ENCODE data around the gene APLNR. TPM values are rescaled to one million over a fixed set of nuclear protein-coding genes. Genes with fewer than 3 reads are reported as not detected.

APLNR gene
- total RNA-seq, 2 donors from 2014 or later: 1.8 to 4.3 TPM

DNA sequence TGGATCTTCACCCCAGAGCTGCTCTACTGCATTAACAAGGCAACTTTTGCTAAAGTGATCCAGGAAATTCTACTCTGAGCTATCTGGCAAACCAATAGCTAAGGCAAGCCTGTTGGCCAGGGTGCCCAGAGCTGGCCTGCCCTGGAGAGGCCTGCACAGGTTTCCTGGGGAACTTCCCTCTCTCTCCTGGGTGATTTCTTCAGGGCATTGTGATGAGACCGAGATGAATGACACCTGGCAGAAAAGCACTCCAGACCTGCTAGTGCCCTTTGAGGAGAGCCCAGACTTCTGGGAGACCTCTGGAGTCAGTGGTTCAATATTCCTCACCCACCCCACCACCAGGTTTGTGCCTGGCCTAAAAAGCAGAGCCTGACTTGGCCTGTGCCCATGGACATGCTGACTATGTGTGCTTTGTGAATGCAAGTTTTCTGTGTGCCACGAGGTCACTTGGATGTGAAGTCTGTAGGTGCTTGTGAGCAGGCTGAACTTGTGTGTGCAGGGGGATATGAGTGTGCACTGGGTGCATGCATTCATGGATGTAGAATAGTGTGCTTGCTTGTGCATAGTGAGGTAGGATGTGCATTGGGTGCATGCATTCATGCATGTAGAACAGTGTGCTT is 4.4 kb upstream of the APLNR start:
- TF ChIP-seq, protein P1, sequence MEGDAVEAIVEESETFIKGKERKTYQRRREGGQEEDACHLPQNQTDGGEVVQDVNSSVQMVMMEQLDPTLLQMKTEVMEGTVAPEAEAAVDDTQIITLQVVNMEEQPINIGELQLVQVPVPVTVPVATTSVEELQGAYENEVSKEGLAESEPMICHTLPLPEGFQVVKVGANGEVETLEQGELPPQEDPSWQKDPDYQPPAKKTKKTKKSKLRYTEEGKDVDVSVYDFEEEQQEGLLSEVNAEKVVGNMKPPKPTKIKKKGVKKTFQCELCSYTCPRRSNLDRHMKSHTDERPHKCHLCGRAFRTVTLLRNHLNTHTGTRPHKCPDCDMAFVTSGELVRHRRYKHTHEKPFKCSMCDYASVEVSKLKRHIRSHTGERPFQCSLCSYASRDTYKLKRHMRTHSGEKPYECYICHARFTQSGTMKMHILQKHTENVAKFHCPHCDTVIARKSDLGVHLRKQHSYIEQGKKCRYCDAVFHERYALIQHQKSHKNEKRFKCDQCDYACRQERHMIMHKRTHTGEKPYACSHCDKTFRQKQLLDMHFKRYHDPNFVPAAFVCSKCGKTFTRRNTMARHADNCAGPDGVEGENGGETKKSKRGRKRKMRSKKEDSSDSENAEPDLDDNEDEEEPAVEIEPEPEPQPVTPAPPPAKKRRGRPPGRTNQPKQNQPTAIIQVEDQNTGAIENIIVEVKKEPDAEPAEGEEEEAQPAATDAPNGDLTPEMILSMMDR (IDR thresholded peaks at IDR 0.05): no peak
- no peaks in the 10 kb centered on the region for H3K27me3 ChIP-seq (replicated peaks; ENCODE audit: insufficient read depth)
- H3K4me1 ChIP-seq (ENCODE audit: control insufficient read depth in 1 of 2, low read depth in 2 of 2): no peaks in the 10 kb centered on the region
- H3K9me3 ChIP-seq: no peaks in the 10 kb centered on the region
- no peaks in the 10 kb centered on the region for H3K36me3 ChIP-seq
- ATAC-seq (ENCODE audit: insufficient number of reproducible peaks, low FRiP score, low read depth) (no peak), DNase-seq (ENCODE audit: low spot score) (no peak)
- no peak overlapping the region for H3K4me3 ChIP-seq
- H3K27ac ChIP-seq: no peak overlapping the region

DNA sequence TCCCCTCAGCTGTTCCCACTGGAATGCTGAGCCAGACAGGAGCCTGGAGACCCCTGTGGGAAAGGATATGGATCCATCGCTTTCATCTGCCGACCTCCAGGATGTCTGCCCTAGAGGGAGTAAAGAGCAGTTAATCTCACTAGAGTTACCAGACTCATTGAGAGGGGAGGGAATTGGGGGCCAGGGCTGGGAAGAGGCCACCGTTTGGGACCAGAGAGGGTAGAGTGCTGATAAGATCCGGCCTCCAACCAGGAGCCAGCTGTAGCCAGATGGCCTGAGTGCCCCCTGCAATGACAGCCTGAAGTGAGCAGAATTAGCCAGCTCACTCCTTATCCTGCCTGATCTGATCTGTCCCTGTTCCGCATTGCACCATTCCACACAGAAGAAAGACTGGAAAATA is 3.7 kb upstream of the APLNR start:
- H3K27me3 ChIP-seq (replicated peaks; ENCODE audit: insufficient read depth): no peaks in the 10 kb centered on the region

DNA sequence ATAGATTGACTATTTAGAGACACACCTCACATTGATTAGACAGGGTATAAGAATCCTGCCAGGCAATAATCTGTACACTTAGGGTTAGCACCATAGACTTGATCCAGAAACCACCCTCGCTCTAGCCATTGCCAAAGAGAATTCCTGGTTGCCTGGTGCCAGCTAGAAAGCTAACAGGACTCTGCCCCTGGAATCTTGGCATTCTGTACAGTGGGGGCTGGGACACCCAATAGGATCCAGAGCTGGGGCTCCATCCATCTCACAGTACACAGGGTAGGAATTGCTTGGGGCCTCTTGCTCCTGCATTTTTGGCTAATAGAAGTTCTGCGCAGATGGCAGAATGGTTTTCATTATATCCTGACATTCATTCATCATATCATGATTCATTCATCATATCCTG is 3.0 kb upstream of the APLNR start:
- no peaks in the 10 kb centered on the region for H3K36me3 ChIP-seq
- ATAC-seq (ENCODE audit: insufficient number of reproducible peaks, low FRiP score, low read depth): no peak
- H3K4me1 ChIP-seq (ENCODE audit: control insufficient read depth in 1 of 2, low read depth in 2 of 2): no peaks in the 10 kb centered on the region

More for the DNA sequence above, 3.7 kb upstream of the APLNR start:
- H3K4me3 ChIP-seq: no peak overlapping the region
- H3K9me3 ChIP-seq: no peaks in the 10 kb centered on the region
- DNase-seq (ENCODE audit: low spot score) (no peak), ATAC-seq (ENCODE audit: insufficient number of reproducible peaks, low FRiP score, low read depth) (no peak)
- TF ChIP-seq, protein P1 (IDR thresholded peaks at IDR 0.05): no peak
- H3K27ac ChIP-seq: no peak overlapping the region
- no peaks in the 10 kb centered on the region for H3K36me3 ChIP-seq
- no peaks in the 10 kb centered on the region for H3K4me1 ChIP-seq (ENCODE audit: control insufficient read depth in 1 of 2, low read depth in 2 of 2)

DNA sequence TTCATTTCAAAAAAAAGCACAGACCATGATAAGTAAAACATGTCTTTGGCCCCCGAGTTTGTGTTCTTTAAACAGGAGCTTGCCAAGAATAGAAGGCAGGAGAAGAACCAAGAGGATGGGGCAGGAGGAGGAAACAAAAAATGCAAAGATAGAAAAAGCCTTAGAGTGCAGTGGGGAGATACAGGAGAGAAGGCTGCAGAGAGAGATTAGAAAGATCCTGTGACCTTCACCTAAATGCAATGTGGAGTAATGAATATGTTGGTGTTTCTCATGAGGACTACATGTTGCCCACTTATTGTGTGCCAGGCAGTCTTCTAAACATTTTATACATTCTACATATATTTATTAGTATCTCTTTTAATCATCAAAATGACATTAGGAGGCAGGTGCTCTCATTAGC is 2.3 kb upstream of the APLNR start:
- no peaks in the 10 kb centered on the region for H3K36me3 ChIP-seq
- H3K27me3 ChIP-seq (replicated peaks; ENCODE audit: insufficient read depth): no peaks in the 10 kb centered on the region
- no peaks in the 10 kb centered on the region for H3K4me1 ChIP-seq (ENCODE audit: control insufficient read depth in 1 of 2, low read depth in 2 of 2)
- H3K9me3 ChIP-seq: no peaks in the 10 kb centered on the region
- TF ChIP-seq, protein P1 (IDR thresholded peaks at IDR 0.05): no peak
- H3K4me3 ChIP-seq: no peak overlapping the region
- H3K27ac ChIP-seq: no peak overlapping the region
- DNase-seq (ENCODE audit: low spot score): no peak
- ATAC-seq (ENCODE audit: insufficient number of reproducible peaks, low FRiP score, low read depth): no peak

More for the DNA sequence above, 3.0 kb upstream of the APLNR start:
- TF ChIP-seq, protein P1 (IDR thresholded peaks at IDR 0.05): no peak
- Histone ChIP-seq H3K27me3 (replicated peaks; ENCODE audit: insufficient read depth) (no peaks in the 10 kb centered on the region), H3K27ac (no peak overlapping the region), H3K4me3 (no peak overlapping the region), H3K9me3 (no peaks in the 10 kb centered on the region)
- DNase-seq (ENCODE audit: low spot score): no peak

DNA sequence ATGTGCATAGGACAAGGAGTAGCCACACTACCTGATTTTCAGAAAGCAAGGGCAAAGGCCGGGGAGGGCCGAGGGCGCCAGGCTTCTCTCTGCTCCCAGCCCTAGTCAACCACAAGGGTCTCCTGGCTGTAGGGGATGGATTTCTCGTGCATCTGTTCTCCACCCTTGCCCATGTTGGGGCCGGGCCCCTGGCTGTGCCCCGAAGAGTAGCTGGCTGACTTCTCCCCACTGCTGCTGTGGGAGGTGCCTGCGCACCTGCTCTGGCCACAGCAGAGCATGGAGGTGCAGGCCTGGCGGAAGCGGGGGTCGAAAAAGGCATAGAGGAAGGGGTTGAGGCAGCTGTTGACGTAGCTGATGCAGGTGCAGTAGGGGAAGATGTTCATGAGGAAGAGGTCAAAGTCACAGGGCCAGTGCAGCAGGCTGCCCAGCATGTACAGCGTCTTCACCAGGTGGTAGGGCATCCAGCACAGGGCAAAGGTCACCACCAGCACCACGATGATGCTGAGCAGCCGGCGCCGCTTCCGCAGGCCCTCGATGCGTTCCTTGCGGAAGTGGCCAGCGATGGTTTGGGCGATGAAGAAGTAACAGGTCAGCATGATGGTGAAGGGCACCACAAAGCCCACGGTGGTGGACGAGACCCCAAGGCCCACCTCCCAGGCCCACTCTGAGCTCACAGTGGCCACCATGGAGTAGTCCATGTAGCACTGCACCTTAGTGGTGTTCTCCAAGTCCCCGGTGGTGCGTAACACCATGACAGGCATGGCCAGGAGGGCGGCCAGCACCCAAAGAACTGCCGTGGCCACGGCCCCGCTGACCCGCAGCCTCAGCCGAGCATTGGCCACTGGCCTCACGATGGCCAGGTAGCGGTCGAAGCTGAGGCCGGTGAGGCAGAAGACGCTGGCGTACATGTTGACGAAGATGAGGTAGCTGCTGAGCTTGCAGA is 1.0 kb downstream of the APLNR start:
- no peak overlapping the region for H3K4me3 ChIP-seq
- H3K9me3 ChIP-seq: no peaks in the 10 kb centered on the region
- no peak for DNase-seq (ENCODE audit: low spot score)
- H3K27me3 ChIP-seq (replicated peaks; ENCODE audit: insufficient read depth): no peaks in the 10 kb centered on the region
- TF ChIP-seq, protein P1 (IDR thresholded peaks at IDR 0.05): no peak
- H3K27ac ChIP-seq: no peak overlapping the region
- H3K4me1 ChIP-seq (ENCODE audit: control insufficient read depth in 1 of 2, low read depth in 2 of 2): no peaks in the 10 kb centered on the region
- no peaks in the 10 kb centered on the region for H3K36me3 ChIP-seq
- no peak for ATAC-seq (ENCODE audit: insufficient number of reproducible peaks, low FRiP score, low read depth)

Measured in thoracic aorta (tissue), 2 donors.